ENCODE results near the gene CTDP1. TPM values are rescaled to one million over a fixed set of nuclear protein-coding genes. Genes with fewer than 3 reads are reported as not detected.

Gene CTDP1
- total and polyA plus RNA-seq, 3 experiments from 2014 or later: 31.0 to 38.0 (median 35.3) TPM

GRCh38 chr18:79797518-79798345 lies 118.1 kb downstream of the CTDP1 start, which contains the start of gene KCNG2:
KCNG2 (plus strand) TSS chr18:79797938; CDS start chr18:79863668, 65,730 bp downstream.
- DNase-seq: peak in 2 of 5 donors; percentile 26 to 31
- Mint-ChIP-seq H3K27me3 (peaks cover 40 to 52% of the 10 kb centered on the region in 2 donors), H3K4me3 (peak within 1 kb of the TSS in 6 of 7 donors; percentile 54 to 76 (median 70)), H3K36me3 (peaks cover 0 to 4% (median 0%) of the 10 kb centered on the region in 3 donors), H3K27ac (peak within 1 kb of the TSS in 1 of 8 donors; percentile 40), H3K9me3 (peaks cover 0 to 2% (median 0%) of the 10 kb centered on the region in 5 donors), H3K4me1 (peaks cover 4 to 20% (median 11%) of the 10 kb centered on the region in 3 donors)
- Histone ChIP-seq H3K36me3 (ENCODE audit: insufficient read depth, low read length) (no peaks in the 10 kb centered on the region), H3K4me3 (ENCODE audit: low read length) (no peak within 1 kb of the TSS), H3K27me3 (ENCODE audit: insufficient read depth, low read length, poor library complexity, severe bottlenecking) (peaks cover 13% of the 10 kb centered on the region), H3K27ac (ENCODE audit: low read depth, low read length) (no peak within 1 kb of the TSS), H3K4me1 (ENCODE audit: insufficient read depth, low read length) (no peaks in the 10 kb centered on the region), H3K9me3 (ENCODE audit: low read length) (no peaks in the 10 kb centered on the region)
- ChIA-PET POLR2A (no interaction called here), CTCF (no interaction called here)

GRCh38 chr18:79798346-79798998 lies 118.9 kb downstream of the CTDP1 start:
- H3K27me3 Mint-ChIP-seq: peaks cover 40 to 48% of the 10 kb centered on the region in 2 donors
- H3K9me3 Mint-ChIP-seq: peaks cover 0 to 2% (median 0%) of the 10 kb centered on the region in 5 donors
- CTCF ChIA-PET: no interaction called here
- no peaks in the 10 kb centered on the region for H3K4me1 ChIP-seq (ENCODE audit: insufficient read depth, low read length)
- H3K27ac ChIP-seq (ENCODE audit: low read depth, low read length): no peak overlapping the region
- H3K27ac Mint-ChIP-seq: no peak overlapping the region
- peak overlapping the region in 1 of 7 donors; percentile 45 for H3K4me3 Mint-ChIP-seq
- peaks cover 0 to 4% (median 0%) of the 10 kb centered on the region in 3 donors for H3K36me3 Mint-ChIP-seq
- H3K36me3 ChIP-seq (ENCODE audit: insufficient read depth, low read length): no peaks in the 10 kb centered on the region
- POLR2A ChIA-PET: no interaction called here
- no peak overlapping the region for H3K4me3 ChIP-seq (ENCODE audit: low read length)
- DNase-seq: peak in 1 of 5 donors; percentile 26
- peaks cover 11% of the 10 kb centered on the region for H3K27me3 ChIP-seq (ENCODE audit: insufficient read depth, low read length, poor library complexity, severe bottlenecking)
- peaks cover 4 to 20% (median 11%) of the 10 kb centered on the region in 3 donors for H3K4me1 Mint-ChIP-seq
- H3K9me3 ChIP-seq (ENCODE audit: low read length): no peaks in the 10 kb centered on the region

GRCh38 chr18:79798999-79799370 lies 119.4 kb downstream of the CTDP1 start:
- Mint-ChIP-seq H3K27ac (no peak overlapping the region), H3K9me3 (peaks cover 0 to 2% (median 0%) of the 10 kb centered on the region in 5 donors), H3K4me3 (peak overlapping the region in 1 of 7 donors; percentile 45), H3K36me3 (peaks cover 0 to 4% (median 0%) of the 10 kb centered on the region in 3 donors), H3K4me1 (peaks cover 4 to 20% (median 11%) of the 10 kb centered on the region in 3 donors), H3K27me3 (peaks cover 40 to 48% of the 10 kb centered on the region in 2 donors)
- no peak overlapping the region for H3K27ac ChIP-seq (ENCODE audit: low read depth, low read length)
- no peaks in the 10 kb centered on the region for H3K36me3 ChIP-seq (ENCODE audit: insufficient read depth, low read length)
- H3K4me1 ChIP-seq (ENCODE audit: insufficient read depth, low read length): no peaks in the 10 kb centered on the region
- H3K4me3 ChIP-seq (ENCODE audit: low read length): no peak overlapping the region
- CTCF ChIA-PET: no interaction called here
- peak in 1 of 5 donors; percentile 12 for DNase-seq
- POLR2A ChIA-PET: no interaction called here
- H3K27me3 ChIP-seq (ENCODE audit: insufficient read depth, low read length, poor library complexity, severe bottlenecking): peaks cover 11% of the 10 kb centered on the region
- H3K9me3 ChIP-seq (ENCODE audit: low read length): no peaks in the 10 kb centered on the region

GRCh38 chr18:79799619-79800370 lies 120.2 kb downstream of the CTDP1 start:
- peaks cover 35 to 40% of the 10 kb centered on the region in 2 donors for H3K27me3 Mint-ChIP-seq
- ChIA-PET POLR2A (no interaction called here), CTCF (no interaction called here)
- Histone ChIP-seq H3K4me3 (ENCODE audit: low read length) (no peak overlapping the region), H3K9me3 (ENCODE audit: low read length) (no peaks in the 10 kb centered on the region), H3K36me3 (ENCODE audit: insufficient read depth, low read length) (no peaks in the 10 kb centered on the region), H3K27me3 (ENCODE audit: insufficient read depth, low read length, poor library complexity, severe bottlenecking) (peaks cover 11% of the 10 kb centered on the region), H3K4me1 (ENCODE audit: insufficient read depth, low read length) (no peaks in the 10 kb centered on the region), H3K27ac (ENCODE audit: low read depth, low read length) (no peak overlapping the region)
- H3K4me1 Mint-ChIP-seq: peaks cover 4 to 27% (median 11%) of the 10 kb centered on the region in 3 donors
- peaks cover 0 to 2% (median 0%) of the 10 kb centered on the region in 5 donors for H3K9me3 Mint-ChIP-seq
- peaks cover 0 to 4% (median 0%) of the 10 kb centered on the region in 3 donors for H3K36me3 Mint-ChIP-seq
- no peak overlapping the region for H3K27ac Mint-ChIP-seq
- DNase-seq: peak in 1 of 5 donors; percentile 31
- peak overlapping the region in 2 of 7 donors; percentile 32 to 46 for H3K4me3 Mint-ChIP-seq

GRCh38 chr18:79800371-79801180 lies 121.0 kb downstream of the CTDP1 start:
- POLR2A ChIA-PET: no interaction called here
- Histone ChIP-seq H3K9me3 (ENCODE audit: low read length) (no peaks in the 10 kb centered on the region), H3K4me1 (ENCODE audit: insufficient read depth, low read length) (no peaks in the 10 kb centered on the region), H3K4me3 (ENCODE audit: low read length) (no peak overlapping the region), H3K27ac (ENCODE audit: low read depth, low read length) (no peak overlapping the region), H3K36me3 (ENCODE audit: insufficient read depth, low read length) (no peaks in the 10 kb centered on the region), H3K27me3 (ENCODE audit: insufficient read depth, low read length, poor library complexity, severe bottlenecking) (peaks cover 11% of the 10 kb centered on the region)
- Mint-ChIP-seq H3K4me1 (peaks cover 11 to 35% (median 19%) of the 10 kb centered on the region in 3 donors), H3K27ac (no peak overlapping the region), H3K4me3 (peak overlapping the region in 1 of 7 donors; percentile 46), H3K9me3 (peaks cover 0 to 2% (median 0%) of the 10 kb centered on the region in 5 donors), H3K27me3 (peaks cover 33 to 36% of the 10 kb centered on the region in 2 donors), H3K36me3 (peaks cover 0 to 4% (median 0%) of the 10 kb centered on the region in 3 donors)
- CTCF ChIA-PET: no interaction called here
- DNase-seq: peak in 1 of 5 donors; percentile 35

GRCh38 chr18:79801217-79801616 lies 121.6 kb downstream of the CTDP1 start:
- Mint-ChIP-seq H3K9me3 (peaks cover 0 to 2% (median 0%) of the 10 kb centered on the region in 5 donors), H3K4me1 (peaks cover 12 to 37% (median 22%) of the 10 kb centered on the region in 3 donors), H3K36me3 (peaks cover 0 to 4% (median 0%) of the 10 kb centered on the region in 3 donors), H3K4me3 (no peak overlapping the region), H3K27ac (no peak overlapping the region), H3K27me3 (peaks cover 33% of the 10 kb centered on the region in 2 donors)
- H3K4me3 ChIP-seq (ENCODE audit: low read length): no peak overlapping the region
- peaks cover 11% of the 10 kb centered on the region for H3K27me3 ChIP-seq (ENCODE audit: insufficient read depth, low read length, poor library complexity, severe bottlenecking)
- CTCF ChIA-PET: no interaction called here
- H3K27ac ChIP-seq (ENCODE audit: low read depth, low read length): no peak overlapping the region
- H3K9me3 ChIP-seq (ENCODE audit: low read length): no peaks in the 10 kb centered on the region
- DNase-seq: no peak
- H3K4me1 ChIP-seq (ENCODE audit: insufficient read depth, low read length): no peaks in the 10 kb centered on the region
- POLR2A ChIA-PET: no interaction called here
- no peaks in the 10 kb centered on the region for H3K36me3 ChIP-seq (ENCODE audit: insufficient read depth, low read length)

GRCh38 chr18:79801641-79802040 lies 122.0 kb downstream of the CTDP1 start:
- Histone ChIP-seq H3K4me1 (ENCODE audit: insufficient read depth, low read length) (no peaks in the 10 kb centered on the region), H3K9me3 (ENCODE audit: low read length) (no peaks in the 10 kb centered on the region), H3K4me3 (ENCODE audit: low read length) (no peak overlapping the region), H3K27ac (ENCODE audit: low read depth, low read length) (no peak overlapping the region), H3K36me3 (ENCODE audit: insufficient read depth, low read length) (no peaks in the 10 kb centered on the region), H3K27me3 (ENCODE audit: insufficient read depth, low read length, poor library complexity, severe bottlenecking) (peaks cover 11% of the 10 kb centered on the region)
- Mint-ChIP-seq H3K27me3 (peaks cover 29 to 30% of the 10 kb centered on the region in 2 donors), H3K4me1 (peaks cover 12 to 35% (median 22%) of the 10 kb centered on the region in 3 donors), H3K9me3 (peaks cover 0 to 2% (median 0%) of the 10 kb centered on the region in 5 donors), H3K36me3 (peaks cover 0 to 4% (median 0%) of the 10 kb centered on the region in 3 donors), H3K4me3 (no peak overlapping the region), H3K27ac (peak overlapping the region in 1 of 8 donors; percentile 29)
- peak in 1 of 5 donors; percentile 17 for DNase-seq
- ChIA-PET POLR2A (no interaction called here), CTCF (no interaction called here)
